ENCODE data around the gene NEBL.

The NEBL gene

DNA sequence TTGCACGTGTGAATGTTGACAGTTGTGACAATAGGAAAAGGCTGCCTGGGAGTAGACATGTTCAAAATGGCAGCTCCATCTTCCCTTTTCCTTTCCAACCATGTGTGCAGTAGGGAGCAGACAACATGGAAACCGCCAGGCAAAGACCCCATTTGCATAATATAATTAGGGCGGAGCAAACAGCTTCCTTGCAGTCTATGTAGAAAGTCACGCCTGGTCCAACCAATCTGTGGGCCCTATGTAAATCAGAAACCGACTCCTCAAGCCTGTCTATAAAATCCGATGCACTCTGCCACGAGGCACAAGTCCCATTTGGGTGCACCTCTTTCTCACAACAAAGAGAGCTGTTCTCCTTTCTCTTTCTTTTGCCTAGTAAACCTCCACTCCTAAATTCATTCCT lies 19.6 kb downstream of the NEBL start:
- no peak for DNase-seq (ENCODE audit: low read depth, low spot score)
- no peak overlapping the region for H3K4me3 ChIP-seq (ENCODE audit: low read length)

DNA sequence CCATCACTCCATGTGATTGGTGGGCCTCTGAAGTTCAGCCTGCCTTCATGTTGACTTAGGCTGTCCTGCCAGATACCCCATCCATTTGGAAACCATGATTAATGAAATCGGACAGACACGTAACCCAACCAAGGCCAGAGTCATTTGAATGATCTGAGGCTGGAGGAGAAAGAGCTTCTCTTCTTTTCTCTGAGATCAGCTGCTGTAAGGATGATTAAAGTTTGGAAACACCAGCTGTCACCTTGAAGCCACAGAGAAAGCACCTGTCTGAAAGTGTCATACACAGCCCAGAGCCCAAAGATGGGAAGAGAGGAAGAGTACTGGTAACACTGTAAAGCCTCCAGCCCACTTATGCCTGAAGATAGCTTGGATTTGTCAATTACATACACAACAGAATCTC lies 22.9 kb downstream of the NEBL start:
- no peak for DNase-seq (ENCODE audit: low read depth, low spot score)
- H3K4me3 ChIP-seq (ENCODE audit: low read length), result no peak overlapping the region

DNA sequence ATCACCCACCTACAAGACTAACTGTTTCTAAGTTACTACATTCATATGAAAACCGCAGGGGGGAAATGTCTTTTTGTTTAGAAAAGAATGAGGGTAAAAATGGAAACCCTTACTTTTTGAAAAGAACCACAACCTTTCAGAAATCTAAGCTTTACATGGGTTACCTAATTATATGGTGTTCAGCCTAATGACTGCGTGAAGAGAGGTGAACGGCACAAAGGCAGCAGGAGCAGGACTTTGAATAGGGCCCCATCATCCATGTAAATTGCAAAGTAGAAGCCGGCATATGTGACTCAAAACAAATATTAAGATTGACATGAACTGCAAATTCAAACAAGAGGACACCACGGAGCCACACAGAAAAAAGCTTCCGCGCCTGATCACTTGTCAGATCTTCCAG lies 25.1 kb downstream of the NEBL start:
- DNase-seq (ENCODE audit: low read depth, low spot score), result no peak
- no peak overlapping the region for H3K4me3 ChIP-seq (ENCODE audit: low read length)

DNA sequence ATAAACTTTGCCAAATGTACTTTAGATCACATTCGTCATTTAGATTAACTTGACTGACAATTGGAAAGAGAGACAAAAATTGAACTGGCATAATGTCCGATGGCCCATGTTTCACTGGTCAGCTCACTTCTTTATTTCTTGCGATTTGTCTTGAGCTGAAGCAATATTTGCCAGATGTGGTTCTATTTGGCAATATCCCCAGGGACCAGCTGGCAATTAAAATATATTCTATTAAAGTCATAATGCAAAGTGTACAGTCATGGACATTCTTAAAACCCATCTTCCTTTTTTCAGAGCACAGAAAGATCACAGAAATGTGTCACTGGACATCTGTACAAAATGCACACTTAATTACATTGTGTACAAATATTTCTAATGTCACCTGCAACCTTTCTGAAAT lies 26.3 kb downstream of the NEBL start:
- H3K4me3 ChIP-seq (ENCODE audit: low read length), result no peak overlapping the region
- DNase-seq (ENCODE audit: low read depth, low spot score), result no peak

DNA sequence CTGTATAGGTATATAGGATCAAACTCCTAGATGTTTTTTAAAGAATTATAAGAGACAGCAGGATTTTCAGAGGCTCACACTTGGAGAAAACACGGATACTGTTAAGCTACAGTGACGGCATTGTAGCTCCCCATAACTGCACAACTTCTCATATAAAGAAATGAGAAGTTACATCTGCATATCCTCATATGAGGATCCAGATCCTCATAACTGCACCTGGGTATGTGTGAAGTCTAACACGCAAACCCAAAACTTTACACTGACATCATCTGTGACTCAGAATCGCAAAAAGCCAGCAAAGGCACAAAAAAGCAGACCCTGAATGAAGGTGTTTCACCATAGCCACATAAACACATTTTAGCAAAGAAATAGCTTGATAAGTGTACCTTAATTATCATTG lies 34.1 kb downstream of the NEBL start:
- H3K4me3 ChIP-seq (ENCODE audit: low read length), result no peak overlapping the region
- DNase-seq (ENCODE audit: low read depth, low spot score), result no peak

DNA sequence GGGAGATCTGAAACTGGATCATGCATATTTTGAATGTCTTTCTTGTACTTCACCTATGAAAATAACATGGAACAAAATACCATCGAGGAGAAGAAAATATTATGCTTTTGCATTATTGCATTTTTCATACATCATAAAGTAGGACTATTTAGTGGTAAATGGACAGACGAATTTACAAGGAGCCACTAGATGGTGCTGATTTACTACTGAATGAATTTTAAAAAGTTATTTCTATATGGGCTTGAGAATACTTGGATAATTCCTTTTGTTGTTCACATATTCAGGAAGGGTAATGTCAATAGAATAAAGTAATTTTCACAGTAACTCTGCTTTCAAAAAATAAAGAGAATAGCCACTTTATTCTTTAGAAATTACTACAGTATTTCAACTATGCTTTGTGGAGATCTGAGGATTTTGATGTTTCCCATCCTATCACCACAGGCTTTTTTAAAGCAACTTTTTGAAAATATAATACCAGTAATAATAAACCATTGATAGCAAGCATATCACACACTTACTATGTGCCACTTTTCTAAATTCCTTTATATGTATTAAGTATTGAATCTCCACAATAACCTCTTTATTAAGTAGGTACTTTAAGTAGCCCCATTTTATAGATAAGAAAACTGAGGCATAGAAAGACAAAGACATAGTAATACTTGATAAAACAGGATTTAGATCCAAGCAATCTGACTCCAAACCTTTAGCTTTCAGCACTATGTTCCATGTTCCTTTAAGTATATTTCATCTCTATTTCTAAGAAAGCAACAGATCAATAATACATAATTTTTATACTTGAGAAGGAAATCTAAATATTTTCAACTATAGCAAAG lies 38.6 kb downstream of the NEBL start:
- peak; percentile 15 for DNase-seq (ENCODE audit: low read depth, low spot score)
- no peak overlapping the region for H3K4me3 ChIP-seq (ENCODE audit: low read length)

DNA sequence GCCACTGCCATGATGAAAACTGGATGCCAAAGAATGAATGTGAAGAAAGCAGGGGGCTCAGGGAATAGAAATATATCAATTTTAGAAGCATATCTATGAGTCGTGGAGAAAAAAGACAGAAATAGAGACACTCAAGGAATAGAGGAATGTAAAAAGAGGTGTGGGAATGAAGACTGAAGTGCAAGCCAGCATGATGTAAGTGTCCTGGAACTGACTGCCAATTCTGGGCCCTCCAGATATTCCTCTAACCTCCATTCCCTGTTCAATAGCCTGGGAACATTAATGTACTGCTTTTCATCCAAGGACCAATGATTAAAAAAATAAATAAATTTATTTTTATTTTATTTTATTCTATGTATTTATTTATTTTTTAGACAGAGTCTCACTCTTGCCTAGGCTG lies 40.6 kb downstream of the NEBL start:
- no peak for DNase-seq (ENCODE audit: low read depth, low spot score)
- no peak overlapping the region for H3K4me3 ChIP-seq (ENCODE audit: low read length)

DNA sequence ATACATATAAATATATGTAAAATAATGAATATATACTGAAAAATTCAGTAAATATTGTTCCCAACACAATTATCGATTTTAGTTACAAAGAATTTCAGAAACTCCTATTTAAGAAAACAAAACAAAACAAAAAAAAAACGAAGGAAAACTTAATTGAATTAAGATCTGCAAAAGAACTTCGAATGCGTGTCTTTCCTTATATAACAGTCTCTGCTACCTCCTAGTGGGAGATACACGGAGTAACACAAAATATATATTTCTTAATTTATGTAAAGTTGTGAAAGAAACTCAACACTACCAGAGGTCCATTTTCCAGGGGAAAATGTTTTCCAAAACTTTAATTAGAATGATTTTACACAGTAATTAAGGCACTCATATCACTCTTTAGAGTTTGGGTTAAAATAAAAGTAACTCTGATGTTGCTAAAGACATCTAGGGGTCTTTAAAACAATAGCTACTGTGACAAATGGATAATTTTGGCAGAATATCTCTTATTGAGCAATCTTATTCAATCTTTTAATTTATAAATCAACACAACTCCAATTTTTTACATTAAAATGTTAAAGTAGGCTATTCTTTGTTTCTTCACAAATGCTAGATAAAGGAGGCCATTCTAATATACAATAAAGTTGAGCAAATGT lies 41.6 kb downstream of the NEBL start:
- no peak overlapping the region for H3K4me3 ChIP-seq (ENCODE audit: low read length)
- DNase-seq (ENCODE audit: low read depth, low spot score), result peak; percentile 17

DNA sequence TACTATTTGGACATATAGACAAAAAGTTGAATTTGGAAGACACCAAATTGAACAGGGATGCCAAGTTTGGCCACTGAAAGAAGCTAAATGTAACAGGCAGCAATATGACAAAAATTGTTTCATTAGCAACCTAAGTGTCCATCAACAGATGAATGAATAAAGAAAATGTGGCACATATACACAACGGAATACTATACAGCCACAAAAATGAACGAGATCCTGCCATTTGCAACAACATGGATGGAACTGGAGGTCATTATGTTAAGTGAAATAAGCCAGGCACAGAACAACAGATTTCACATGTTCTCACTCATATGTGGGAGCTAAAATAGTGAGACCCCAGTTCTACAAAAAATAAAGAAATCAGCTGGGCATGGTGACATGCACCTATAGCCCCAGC lies 43.8 kb downstream of the NEBL start:
- no peak overlapping the region for H3K4me3 ChIP-seq (ENCODE audit: low read length)
- DNase-seq (ENCODE audit: low read depth, low spot score), result no peak

DNA sequence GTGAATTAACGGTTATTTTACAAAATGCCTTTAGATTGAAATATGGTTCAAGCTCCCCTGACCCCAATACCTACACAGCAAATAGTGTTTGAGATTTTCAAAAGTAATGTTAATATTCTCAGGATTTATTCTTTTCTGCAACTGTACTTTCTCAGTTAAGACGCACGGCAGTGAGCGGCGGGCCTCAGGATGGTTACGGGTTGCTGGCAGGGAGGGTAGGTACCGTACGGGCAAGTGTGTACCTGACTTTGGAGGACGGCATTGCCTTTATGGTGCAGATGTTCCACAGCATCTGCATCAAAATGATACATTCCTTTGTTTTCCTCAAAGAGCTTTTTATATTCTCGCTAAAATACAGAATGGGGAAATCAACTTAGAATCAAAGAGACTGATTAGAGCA lies 44.8 kb downstream of the NEBL start:
- H3K4me3 ChIP-seq (ENCODE audit: low read length), result no peak overlapping the region
- no peak for DNase-seq (ENCODE audit: low read depth, low spot score)

DNA sequence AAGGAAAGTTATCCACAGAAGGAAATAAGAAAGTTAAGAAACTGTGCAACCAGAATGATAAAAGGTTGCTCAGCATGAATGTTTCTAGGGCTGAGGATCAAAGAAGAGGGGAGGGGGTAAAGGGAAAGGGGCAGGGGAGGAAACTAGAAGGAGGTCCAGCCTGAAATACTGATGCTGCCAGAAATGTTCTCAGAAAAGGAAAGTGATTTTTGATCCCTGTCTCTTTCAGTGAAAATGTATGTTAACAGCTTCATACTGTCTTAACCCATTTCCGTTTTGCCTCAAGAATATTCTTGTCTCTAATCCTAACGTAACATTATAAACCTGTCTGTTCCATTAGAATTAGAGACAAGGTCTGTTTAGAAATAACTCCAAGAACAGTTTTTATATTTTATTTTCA lies 49.6 kb downstream of the NEBL start:
- H3K4me3 ChIP-seq (ENCODE audit: low read length), result no peak overlapping the region
- no peak for DNase-seq (ENCODE audit: low read depth, low spot score)

DNA sequence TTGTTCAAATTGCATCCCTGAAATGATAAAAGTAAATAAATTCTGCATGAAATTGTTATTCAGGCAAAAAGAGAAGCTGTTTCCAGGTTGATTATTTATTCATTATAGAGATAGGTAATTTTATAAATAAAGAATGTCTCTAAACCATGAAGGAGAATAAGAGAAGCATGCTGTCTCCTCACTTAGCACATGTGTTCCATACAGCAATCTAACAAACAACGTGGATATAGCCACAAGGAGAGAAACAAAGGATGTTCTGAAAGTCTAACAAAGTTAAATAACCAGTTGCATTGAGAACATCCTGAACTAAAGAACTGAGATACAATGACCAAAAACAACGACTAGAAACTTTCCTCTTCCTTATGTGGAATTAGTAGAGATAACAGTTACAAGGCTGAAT lies 50.8 kb downstream of the NEBL start:
- DNase-seq (ENCODE audit: low read depth, low spot score), result no peak
- H3K4me3 ChIP-seq (ENCODE audit: low read length), result no peak overlapping the region

DNA sequence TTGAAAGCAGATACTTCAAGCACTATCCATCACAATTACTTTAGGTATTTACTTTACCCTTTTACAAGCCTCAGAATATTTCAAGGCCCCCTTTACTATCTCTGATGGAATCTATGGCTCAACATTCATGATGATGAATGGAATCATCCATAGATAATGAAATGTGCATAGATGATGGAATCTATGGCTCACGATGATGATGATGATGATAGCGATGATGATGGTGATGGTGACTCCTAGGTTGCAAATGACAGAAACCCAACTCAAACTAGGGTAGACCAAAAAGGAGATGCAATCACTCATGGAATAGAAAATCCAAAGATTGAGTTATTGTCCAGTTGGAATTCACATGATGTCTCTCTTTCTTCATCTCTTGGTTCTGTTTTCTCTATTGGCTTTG lies 55.7 kb downstream of the NEBL start:
- no peak for DNase-seq (ENCODE audit: low read depth, low spot score)
- H3K4me3 ChIP-seq (ENCODE audit: low read length), result no peak overlapping the region

DNA sequence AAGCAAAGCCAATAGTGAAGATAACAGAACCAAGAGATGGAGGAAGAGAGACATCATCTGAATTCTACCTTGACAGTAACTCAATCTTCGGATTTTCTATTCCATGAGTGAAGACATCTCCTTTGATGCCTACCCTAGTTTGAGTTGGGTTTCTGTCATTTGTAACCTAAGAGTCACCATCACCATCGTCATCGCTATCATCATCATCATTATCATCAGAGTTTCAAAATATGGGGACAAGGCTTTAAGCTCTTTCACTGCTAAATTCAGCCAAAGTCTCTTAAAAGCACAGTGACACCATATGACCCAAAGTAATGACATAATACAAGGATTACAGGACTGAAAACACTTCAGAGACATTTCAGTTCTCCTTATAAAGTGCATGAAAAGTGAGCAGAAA lies 57.2 kb downstream of the NEBL start:
- H3K4me3 ChIP-seq (ENCODE audit: low read length), result no peak overlapping the region
- DNase-seq (ENCODE audit: low read depth, low spot score), result no peak

DNA sequence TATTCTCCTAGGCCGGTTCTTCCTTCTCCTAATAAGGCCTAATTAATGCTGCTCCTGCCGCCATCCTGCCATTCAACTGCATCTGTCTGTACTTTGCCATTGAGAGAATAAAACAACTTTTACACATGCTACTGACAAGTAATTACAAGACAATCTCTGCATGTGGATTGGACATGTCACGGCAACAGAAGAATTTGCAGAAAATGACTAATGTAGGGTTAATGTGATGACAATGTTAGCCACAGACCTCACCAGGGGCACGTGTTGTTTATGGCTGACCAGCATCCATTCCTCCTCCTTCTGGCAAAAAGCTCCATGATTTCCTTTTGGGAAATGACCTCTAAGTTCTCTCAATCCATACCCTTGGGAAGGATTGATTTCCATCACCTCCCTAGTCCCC lies 58.0 kb downstream of the NEBL start:
- DNase-seq (ENCODE audit: low read depth, low spot score), result no peak
- no peak overlapping the region for H3K4me3 ChIP-seq (ENCODE audit: low read length)

DNA sequence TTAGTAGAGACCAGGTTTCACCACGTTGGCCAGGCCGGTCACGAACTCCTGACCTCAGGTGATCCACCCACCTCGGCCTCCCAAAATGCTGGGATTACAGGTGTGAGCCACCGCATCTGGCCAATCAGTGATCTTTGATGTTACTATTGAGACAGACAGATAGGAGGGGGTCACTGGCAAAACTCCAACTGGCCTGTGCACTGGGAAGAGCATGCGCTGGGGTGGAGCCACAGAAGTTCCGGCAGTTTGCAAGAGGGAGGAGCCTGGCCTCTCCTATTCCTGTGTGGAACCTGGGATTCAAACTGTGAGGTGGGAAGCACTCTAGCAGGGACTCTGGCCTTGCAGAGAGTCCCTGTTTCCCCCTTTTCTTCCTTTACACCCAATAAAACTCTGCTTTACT lies 60.7 kb downstream of the NEBL start:
- no peak overlapping the region for H3K4me3 ChIP-seq (ENCODE audit: low read length)

DNA sequence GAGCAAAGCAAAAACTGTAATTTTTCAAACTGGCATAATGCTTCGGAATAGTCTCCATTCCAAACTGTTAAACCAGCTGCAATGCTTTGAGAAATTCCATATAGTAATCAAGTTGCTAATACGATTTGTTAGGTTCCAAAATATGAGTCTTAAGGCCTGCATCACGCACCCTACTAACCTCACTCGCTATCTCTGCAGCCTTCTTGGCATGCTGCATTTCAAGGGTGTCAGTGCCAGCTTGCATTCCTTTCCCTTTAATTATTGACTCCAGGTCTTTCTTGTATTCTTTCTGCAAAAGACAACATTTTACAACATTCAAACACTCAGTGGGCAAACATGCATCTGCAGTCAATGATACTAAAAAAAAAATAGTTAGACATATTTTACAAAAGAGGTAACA lies 61.8 kb downstream of the NEBL start:
- no peak overlapping the region for H3K4me3 ChIP-seq (ENCODE audit: low read length)
- no peak for DNase-seq (ENCODE audit: low read depth, low spot score)

More for the DNA sequence above, 60.7 kb downstream of the NEBL start:
- DNase-seq (ENCODE audit: low read depth, low spot score), result no peak

DNA sequence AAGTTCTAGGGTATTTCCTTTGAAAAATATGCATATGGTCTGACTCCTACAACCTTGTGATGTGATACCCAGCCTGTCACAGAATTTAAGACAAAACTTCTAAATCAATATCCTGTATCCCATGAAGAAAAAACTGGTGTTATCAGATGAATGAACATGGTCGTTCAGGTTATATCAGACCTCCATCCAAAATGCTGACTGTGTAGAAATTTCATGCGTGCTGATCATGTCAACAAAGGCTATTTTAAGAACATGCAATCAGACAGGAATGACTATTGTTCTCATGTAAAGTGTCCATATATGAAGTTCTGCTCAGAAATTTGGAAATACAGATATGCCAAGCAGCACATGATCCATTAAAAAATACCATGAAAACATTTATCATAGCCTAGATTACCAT lies 62.3 kb downstream of the NEBL start:
- H3K4me3 ChIP-seq (ENCODE audit: low read length), result no peak overlapping the region
- no peak for DNase-seq (ENCODE audit: low read depth, low spot score)

DNA sequence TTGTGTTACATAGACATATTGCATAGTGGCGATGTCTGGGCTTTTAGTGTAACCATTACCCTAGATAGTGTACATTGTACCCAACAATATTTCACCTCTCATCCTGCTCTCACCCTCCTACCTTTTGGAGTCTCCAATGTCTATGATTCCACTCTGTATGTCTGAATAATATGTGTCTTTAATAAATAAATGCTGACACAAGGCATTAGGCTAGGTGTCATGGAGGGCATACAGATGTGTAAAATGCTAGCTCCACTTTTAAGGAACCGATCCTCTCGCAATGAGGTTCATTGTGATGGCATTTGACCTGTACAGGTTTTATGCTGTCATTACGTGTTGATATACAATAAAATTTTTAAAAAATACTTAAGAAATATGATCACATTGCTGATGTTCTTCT lies 74.3 kb downstream of the NEBL start:
- no peak overlapping the region for H3K4me3 ChIP-seq (ENCODE audit: low read length)
- no peak for DNase-seq (ENCODE audit: low read depth, low spot score)

DNA sequence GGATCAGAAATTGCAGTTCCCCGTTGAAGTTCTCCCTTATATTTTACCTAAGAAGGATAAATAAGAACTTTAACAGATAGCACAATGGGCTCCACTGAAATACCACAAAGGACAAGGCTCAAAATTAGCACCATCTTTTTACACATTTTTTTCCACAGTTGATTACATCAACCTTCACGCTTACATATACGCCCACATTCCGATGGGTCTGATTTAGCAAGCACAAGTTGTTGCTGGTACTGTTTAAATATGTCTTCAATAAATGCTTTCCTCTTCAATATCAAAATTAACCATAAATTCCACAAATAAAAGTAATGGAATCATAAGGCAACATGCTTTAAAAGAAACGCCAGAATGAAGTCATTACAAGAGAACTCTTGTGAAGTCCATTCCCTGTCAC lies 79.5 kb downstream of the NEBL start:
- DNase-seq (ENCODE audit: low read depth, low spot score), result no peak
- no peak overlapping the region for H3K4me3 ChIP-seq (ENCODE audit: low read length)

DNA sequence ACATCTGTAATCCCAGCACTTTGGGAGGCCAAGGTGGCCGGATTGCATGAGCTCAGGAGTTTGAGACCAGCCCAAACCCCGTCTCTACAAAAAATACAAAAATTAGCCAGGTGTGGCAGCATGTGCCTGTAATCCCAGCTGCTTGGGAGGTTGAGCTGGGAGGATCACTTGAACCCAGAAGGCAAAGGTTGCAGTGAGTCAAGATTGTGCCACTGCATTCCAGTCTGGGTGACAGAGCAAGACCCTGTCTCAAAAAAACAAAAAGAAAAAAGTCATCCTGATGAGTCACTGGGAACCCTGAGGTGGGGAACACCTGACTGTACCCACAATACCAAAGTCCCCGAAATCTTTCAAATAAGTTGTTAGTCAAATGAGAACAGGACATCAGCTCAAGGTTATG lies 80.0 kb downstream of the NEBL start:
- no peak overlapping the region for H3K4me3 ChIP-seq (ENCODE audit: low read length)
- no peak for DNase-seq (ENCODE audit: low read depth, low spot score)

Data from Jurkat, Clone E6-1 (cell line).